ENCODE measurements around the gene CBFB.

DNA sequence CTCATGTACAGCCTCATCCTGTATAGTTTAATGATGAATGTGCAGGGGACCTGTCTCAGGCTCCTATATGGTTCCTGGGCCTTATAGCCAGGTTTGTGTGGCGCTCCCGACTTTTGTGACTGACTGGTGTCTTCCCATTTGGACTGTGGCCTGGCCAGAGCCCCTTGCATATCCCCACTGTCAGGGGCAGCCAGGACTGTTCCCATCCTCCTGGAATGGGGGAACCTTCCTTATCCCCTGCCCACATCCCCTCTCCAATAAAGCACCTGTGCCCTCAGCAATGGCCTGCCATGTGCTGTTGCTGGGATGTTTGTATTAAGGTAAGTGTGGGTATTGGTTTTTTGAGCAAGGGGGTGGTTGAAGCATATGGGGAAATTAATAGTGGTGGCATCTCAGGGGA lies 119.3 kb downstream of the CBFB start:
- TF ChIP-seq, protein P1, sequence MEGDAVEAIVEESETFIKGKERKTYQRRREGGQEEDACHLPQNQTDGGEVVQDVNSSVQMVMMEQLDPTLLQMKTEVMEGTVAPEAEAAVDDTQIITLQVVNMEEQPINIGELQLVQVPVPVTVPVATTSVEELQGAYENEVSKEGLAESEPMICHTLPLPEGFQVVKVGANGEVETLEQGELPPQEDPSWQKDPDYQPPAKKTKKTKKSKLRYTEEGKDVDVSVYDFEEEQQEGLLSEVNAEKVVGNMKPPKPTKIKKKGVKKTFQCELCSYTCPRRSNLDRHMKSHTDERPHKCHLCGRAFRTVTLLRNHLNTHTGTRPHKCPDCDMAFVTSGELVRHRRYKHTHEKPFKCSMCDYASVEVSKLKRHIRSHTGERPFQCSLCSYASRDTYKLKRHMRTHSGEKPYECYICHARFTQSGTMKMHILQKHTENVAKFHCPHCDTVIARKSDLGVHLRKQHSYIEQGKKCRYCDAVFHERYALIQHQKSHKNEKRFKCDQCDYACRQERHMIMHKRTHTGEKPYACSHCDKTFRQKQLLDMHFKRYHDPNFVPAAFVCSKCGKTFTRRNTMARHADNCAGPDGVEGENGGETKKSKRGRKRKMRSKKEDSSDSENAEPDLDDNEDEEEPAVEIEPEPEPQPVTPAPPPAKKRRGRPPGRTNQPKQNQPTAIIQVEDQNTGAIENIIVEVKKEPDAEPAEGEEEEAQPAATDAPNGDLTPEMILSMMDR (IDR thresholded peaks at IDR 0.05; ENCODE audit: insufficient read depth, low read length): no peak
- TF ChIP-seq GABPA (IDR thresholded peaks at IDR 0.05; ENCODE audit: low read depth): no peak

Measured in HL-60 (cell line).